Measurements from ENCODE around the gene HOXC10. TPM values are rescaled to one million over a fixed set of nuclear protein-coding genes. Genes with fewer than 3 reads are reported as not detected.

Gene HOXC10
- total RNA-seq, 1 experiment from 2014 or later, result 3.8 TPM

GRCh38 chr12:53983950-53984572, 885 bp upstream of the HOXC10 start (continued):
- TF ChIP-seq ZBTB33 (IDR thresholded peaks at IDR 0.05; ENCODE audit: extremely low read depth, insufficient replicate concordance, low read length), result no peak
- TF ChIP-seq CBX3 (IDR thresholded peaks at IDR 0.05; ENCODE audit: low read depth), result no peak

- no peak overlapping the region for H3K9ac ChIP-seq (ENCODE audit: low read length)
- H3K36me3 ChIP-seq (ENCODE audit: control insufficient read depth in 1 of 2, insufficient read depth in 2 of 2, low read length in 2 of 2), result no peaks in the 10 kb centered on the region
- ATAC-seq, result no peak
- no peaks in the 10 kb centered on the region for H3K79me2 ChIP-seq (ENCODE audit: insufficient read depth, low read length)
- no peaks in the 10 kb centered on the region for H3K9me3 ChIP-seq (ENCODE audit: control insufficient read depth in 1 of 2, insufficient read depth in 1 of 2, low read depth in 1 of 2, low read length in 2 of 2)
- intact Hi-C loops (cut with micrococcal nuclease), result loop anchor here (2.0 to 5.0 kb wide), 3 partner anchors 215 to 229 kb away; no protein-coding TSS in a partner anchor
- no peaks in the 10 kb centered on the region for H4K20me1 ChIP-seq (ENCODE audit: insufficient read depth)
- RAD21 ChIA-PET (ENCODE audit: low non-redundant PET in 1 of 2, low total read pairs in 2 of 2, uncharacterized antibody in 2 of 2, unreplicated experiment in 2 of 2), result no interaction called here
- no peak for TF ChIP-seq ZFX (IDR thresholded peaks at IDR 0.05)
- TF ChIP-seq TCF7L2 (IDR thresholded peaks at IDR 0.05; ENCODE audit: borderline replicate concordance, extremely low read depth, insufficient read depth, insufficient read length), result no peak
- TF ChIP-seq EZH2phosphoT487 (IDR thresholded peaks at IDR 0.05; ENCODE audit: borderline replicate concordance), result no peak
- TF ChIP-seq SP1 (IDR thresholded peaks at IDR 0.05; ENCODE audit: low read depth), result no peak
- TF ChIP-seq EZH2 (IDR thresholded peaks at IDR 0.05), result no peak
- no peak for TF ChIP-seq YY1 (IDR thresholded peaks at IDR 0.05; ENCODE audit: extremely low read depth, insufficient replicate concordance, low read depth, low read length)
- TF ChIP-seq CEBPB (IDR thresholded peaks at IDR 0.05; ENCODE audit: low read depth), result no peak
- no peak for TF ChIP-seq CTCF (IDR thresholded peaks at IDR 0.05 in 2 of 3, conservative IDR thresholded peaks at IDR 0.05 in 1 of 3; ENCODE audit: borderline replicate concordance in 1 of 3, insufficient read depth in 1 of 3, low read depth in 2 of 3, low read length in 2 of 3)
- TF ChIP-seq ATF3 (IDR thresholded peaks at IDR 0.05), result no peak
- TF ChIP-seq MAX (IDR thresholded peaks at IDR 0.05), result no peak
- no peak overlapping the region for H3K4me3 ChIP-seq (replicated peaks in 1 of 2; ENCODE audit: low read depth in 1 of 2, low read length in 2 of 2)
- no peak overlapping the region for H2AFZ ChIP-seq (ENCODE audit: low read depth, low read length, poor library complexity, severe bottlenecking)
- no TSS peak for BruUV-seq (replicated peaks)
- H3K4me1 ChIP-seq (ENCODE audit: control insufficient read depth in 1 of 2, insufficient read depth in 2 of 2, low read length in 2 of 2), result peaks cover 4 to 17% of the 10 kb centered on the region in 2 experiments
- H3K27ac ChIP-seq (ENCODE audit: low read depth, low read length), result no peak overlapping the region
- CTCF ChIA-PET, result interaction anchor here (0.7 to 5.7 kb wide), 10 partner anchors 9 to 228 kb away, joined by 3 to 35 read pairs (median 6); no protein-coding TSS in a partner anchor
- H3K9me2 ChIP-seq (ENCODE audit: insufficient read depth), result no peaks in the 10 kb centered on the region
- H3K27me3 ChIP-seq (ENCODE audit: insufficient read depth, low read length), result no peaks in the 10 kb centered on the region
- H3K4me2 ChIP-seq (ENCODE audit: low read length), result no peak overlapping the region
- POLR2A ChIA-PET, result interaction anchor here (0.6 to 1.3 kb wide), 3 partner anchors 10 to 47 kb away, joined by 3 read pairs; partner anchors contain the start of gene HOXC9
- DNase-seq (ENCODE audit: low read depth, low spot score), result no peak
These were observed 697 bp downstream of the HOXC10 start for GRCh38 chr12:53985692-53985993.
